OCI-LY7 (cell line): Measurements from ENCODE around the gene PORCN. TPM values are rescaled to one million over a fixed set of nuclear protein-coding genes. Genes with fewer than 3 reads are reported as not detected.

Experiments used
- BruUV-seq: library from RNA; stranded (reverse); fragments of 400-500 nt; replicated peaks from 2 replicates; lab custom pipeline; 2021; lab: Mats Ljungman, UMichigan
- CTCF ChIA-PET: fragments of 300-600 bp; sonication (Branson Sonifier 250); formaldehyde crosslinking; loops from one replicate; lab custom pipeline; 2022; ENCODE audit warnings: antibody characterized with exemption; ENCODE audit not compliant: unreplicated experiment; lab: Charles Lee
- POLR2A ChIA-PET: fragments of 300-600 bp; sonication (Branson Sonifier 250); formaldehyde crosslinking; loops from one replicate; lab custom pipeline; 2022; ENCODE audit warnings: antibody characterized with exemption; lab: Charles Lee
- DNase-seq: peaks from one replicate; pipeline ENCODE4 v3.0.0-alpha.2; 2015; ENCODE audit warnings: low spot score
- H2AFZ ChIP-seq: fragments of 200-600 bp; sonication (generic), shearing (Covaris generic); 2 replicates; pipeline ENCODE4 v1.6.1; 2014; ENCODE audit warnings: mild to moderate bottlenecking, antibody characterized with exemption, low read length, moderate library complexity
- H3K27ac ChIP-seq: fragments of 200-600 bp; sonication (generic); 2 replicates; pipeline ENCODE4 v1.5.1; 2014; ENCODE audit warnings: mixed run types, low read depth, mild to moderate bottlenecking, moderate library complexity, low read length, inconsistent platforms; ENCODE audit not compliant: poor library complexity, severe bottlenecking
- H3K36me3 ChIP-seq: fragments of 200-600 bp; sonication (generic); 2 replicates; pipeline ENCODE4 v1.6.1; 2014; ENCODE audit warnings: mild to moderate bottlenecking, antibody characterized with exemption, low read length, moderate library complexity, mixed read lengths; ENCODE audit not compliant: insufficient read depth
- H3K4me1 ChIP-seq: fragments of 200-600 bp; sonication (generic); 2 replicates; pipeline ENCODE4 v1.5.1; 2014; ENCODE audit warnings: mild to moderate bottlenecking, low read length; ENCODE audit not compliant: insufficient read depth, poor library complexity, severe bottlenecking
- H3K4me2 ChIP-seq: fragments of 200-600 bp; sonication (generic); 2 replicates; pipeline ENCODE4 v1.6.1; 2014; ENCODE audit warnings: mild to moderate bottlenecking, low read length
- H3K4me3 ChIP-seq: fragments of 200-600 bp; sonication (generic); 2 replicates; pipeline ENCODE4 v1.5.1; 2014; ENCODE audit warnings: mild to moderate bottlenecking, low read depth, low read length; ENCODE audit not compliant: poor library complexity, severe bottlenecking
- H3K79me2 ChIP-seq: fragments of 200-600 bp; sonication (generic); 2 replicates; pipeline ENCODE4 v1.6.1; 2016; ENCODE audit warnings: low read depth, mild to moderate bottlenecking, low read length, moderate library complexity, mixed read lengths; ENCODE audit not compliant: insufficient read depth
- H3K9me2 ChIP-seq: fragments of 200-600 bp; sonication (generic); 2 replicates; pipeline ENCODE4 v1.6.1; 2016; ENCODE audit warnings: mild to moderate bottlenecking, low read length, mixed read lengths; ENCODE audit not compliant: insufficient read depth
- H3K9me3 ChIP-seq: fragments of 200-600 bp; sonication (generic); 2 replicates; pipeline ENCODE4 v1.6.1; 2014; ENCODE audit warnings: mild to moderate bottlenecking, mixed run types, low read length, mixed read lengths
- H4K20me1 ChIP-seq: fragments of 200-600 bp; sonication (generic); 2 replicates; pipeline ENCODE4 v1.6.1; 2014; ENCODE audit warnings: mild to moderate bottlenecking, antibody characterized with exemption, low read length, moderate library complexity, mixed read lengths; ENCODE audit not compliant: insufficient read depth
- EZH2phosphoT487 ChIP-seq: fragments of 200-600 bp; sonication (generic); IDR thresholded peaks from 2 replicates; pipeline ENCODE4 v1.6.1; 2018; ENCODE audit warnings: low read depth, borderline replicate concordance, mild to moderate bottlenecking, mixed run types, antibody characterized with exemption, low read length, moderate library complexity, mixed read lengths
- intact Hi-C: fragments of 100-400 bp; cut with micrococcal nuclease; formaldehyde crosslinking; loops from one replicate; pipeline ENCODE4 v1.10.0; 2022; ENCODE audit not compliant: unreplicated experiment
- total RNA-seq, 2 experiments: library from RNA; depleted of rRNA in 1 of 2; stranded (reverse); fragments of >200 nt in 1 of 2; shearing (Covaris generic) in 1 of 2; gene quantifications; 2 replicates each; pipeline ENCODE4 v1.2.3, GENCODE V29; 2014 to 2022
- TF ChIP-seq, protein P1 (sequence below): fragments of 200-600 bp; sonication (generic); conservative IDR thresholded peaks from 2 replicates; pipeline ENCODE4 v1.5.1; 2014; ENCODE audit warnings: mild to moderate bottlenecking, antibody characterized with exemption, low read length, moderate library complexity, mixed read lengths

The PORCN gene
- total RNA-seq, 2 experiments from 2014 or later: 8.4 to 11.3 TPM

- POLR2A ChIA-PET: interaction anchor here (0.6 to 1.6 kb wide), 3 partner anchors 35 to 405 kb away, joined by 4 to 8 read pairs (median 4); partner anchors contain the start of gene RBM3
- Histone ChIP-seq H4K20me1 (0 out of 2 replicates have a peak, but pooled peaks cover 5% of the 10 kb centered on the region), H3K79me2 (peaks cover 12% of the 10 kb centered on the region), H3K9me3 (no peaks in the 10 kb centered on the region), H2AFZ (peak overlapping the region; percentile 55; the same call in 1 of the 2 replicates), H3K4me3 (peak overlapping the region; percentile 11), H3K4me1 (peaks cover 17% of the 10 kb centered on the region), H3K4me2 (no peak overlapping the region; the same call in 1 of the 2 replicates), H3K36me3 (peaks cover 18% of the 10 kb centered on the region), H3K9me2 (no peaks in the 10 kb centered on the region), H3K27ac (no peak overlapping the region)
- TF ChIP-seq EZH2phosphoT487: no peak
- TF ChIP-seq, protein P1, sequence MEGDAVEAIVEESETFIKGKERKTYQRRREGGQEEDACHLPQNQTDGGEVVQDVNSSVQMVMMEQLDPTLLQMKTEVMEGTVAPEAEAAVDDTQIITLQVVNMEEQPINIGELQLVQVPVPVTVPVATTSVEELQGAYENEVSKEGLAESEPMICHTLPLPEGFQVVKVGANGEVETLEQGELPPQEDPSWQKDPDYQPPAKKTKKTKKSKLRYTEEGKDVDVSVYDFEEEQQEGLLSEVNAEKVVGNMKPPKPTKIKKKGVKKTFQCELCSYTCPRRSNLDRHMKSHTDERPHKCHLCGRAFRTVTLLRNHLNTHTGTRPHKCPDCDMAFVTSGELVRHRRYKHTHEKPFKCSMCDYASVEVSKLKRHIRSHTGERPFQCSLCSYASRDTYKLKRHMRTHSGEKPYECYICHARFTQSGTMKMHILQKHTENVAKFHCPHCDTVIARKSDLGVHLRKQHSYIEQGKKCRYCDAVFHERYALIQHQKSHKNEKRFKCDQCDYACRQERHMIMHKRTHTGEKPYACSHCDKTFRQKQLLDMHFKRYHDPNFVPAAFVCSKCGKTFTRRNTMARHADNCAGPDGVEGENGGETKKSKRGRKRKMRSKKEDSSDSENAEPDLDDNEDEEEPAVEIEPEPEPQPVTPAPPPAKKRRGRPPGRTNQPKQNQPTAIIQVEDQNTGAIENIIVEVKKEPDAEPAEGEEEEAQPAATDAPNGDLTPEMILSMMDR: no peak
- CTCF ChIA-PET: interaction anchor here (1.2 kb wide), 1 partner anchor 71 kb away, joined by 4 read pairs; no protein-coding TSS in a partner anchor
- no TSS peak for BruUV-seq
- DNase-seq: no peak
- intact Hi-C loops: loop anchor here (2.0 to 5.0 kb wide), 2 partner anchors 36 to 71 kb away; partner anchors contain the start of gene RBM3
These were observed 30.0 kb downstream of the PORCN start for GRCh38 chrX:48538641-48539344.

- TF ChIP-seq, protein P1: peak; percentile 66
- no peak for TF ChIP-seq EZH2phosphoT487
- no peaks in the 10 kb centered on the region for H3K9me2 ChIP-seq
- peaks cover 17% of the 10 kb centered on the region for H3K4me1 ChIP-seq
- peak within 1 kb of the TSS; percentile 55; the same call in 1 of the 2 replicates for H2AFZ ChIP-seq
- H4K20me1 ChIP-seq: 0 out of 2 replicates have a peak, but pooled peaks cover 5% of the 10 kb centered on the region
- intact Hi-C loops: loop anchor here (2.0 to 5.0 kb wide), 2 partner anchors 35 to 72 kb away; partner anchors contain the start of gene RBM3
- H3K27ac ChIP-seq: peak within 1 kb of the TSS; percentile 69
- peaks cover 24% of the 10 kb centered on the region for H3K36me3 ChIP-seq
- H3K4me2 ChIP-seq: peak within 1 kb of the TSS; percentile 97
- DNase-seq: peak; percentile 98
- peak within 1 kb of the TSS; percentile 80 for H3K4me3 ChIP-seq
- no peaks in the 10 kb centered on the region for H3K9me3 ChIP-seq
- peaks cover 12% of the 10 kb centered on the region for H3K79me2 ChIP-seq
- BruUV-seq: no TSS peak
- POLR2A ChIA-PET: interaction anchor here (0.6 to 1.9 kb wide), 4 partner anchors 34 to 404 kb away, joined by 4 to 8 read pairs (median 5); partner anchors contain the start of gene RBM3
- CTCF ChIA-PET: interaction anchor here (0.6 to 1.2 kb wide), 2 partner anchors 32 to 72 kb away, joined by 3 to 4 read pairs; no protein-coding TSS in a partner anchor
These were observed 30.7 kb downstream of the PORCN start, which contains the start of gene TBC1D25 for GRCh38 chrX:48539345-48540027. Gene TBC1D25 (plus strand): TSS chrX:48539714. CDS start chrX:48539798, 84 bp downstream.
